Measurements from ENCODE around the gene ATP5F1A. TPM values are rescaled to one million over a fixed set of nuclear protein-coding genes. Genes with fewer than 3 reads are reported as not detected.

Gene ATP5F1A
- 552 and 703 TPM in 2 replicates for total RNA-seq

GRCh38 chr18:46097801-46098615 lies at the start of gene ATP5F1A:
TSS of gene ATP5F1A (minus strand) at chr18:46098296. CDS start at chr18:46098231, 65 bp downstream.

GRCh38 chr18:46104128-46104911 lies 6.2 kb upstream of the ATP5F1A start, which contains the start of gene HAUS1:
TSS of gene HAUS1 (plus strand) at chr18:46104385. CDS start at chr18:46104412, 27 bp downstream.

GRCh38 chr18:46071653-46072375 lies 26.3 kb downstream of the ATP5F1A start, which contains the start of gene PSTPIP2:
TSS of gene PSTPIP2 (minus strand) at chr18:46072260. CDS start at chr18:46072188, 72 bp downstream.

Other genes starting within 250 kb of the ATP5F1A start
- 7.9 and 21.9 TPM in 2 replicates for gene EPG5, start 131.0 kb downstream of the ATP5F1A start, total RNA-seq
- 21.1 and 22.7 TPM in 2 replicates for gene PSTPIP2, start 26.0 kb downstream of the ATP5F1A start, total RNA-seq
- 66.7 and 92.2 TPM in 2 replicates for gene HAUS1, start 6.1 kb upstream of the ATP5F1A start, total RNA-seq